ENCODE data around the gene AGPAT1. TPM values are rescaled to one million over a fixed set of nuclear protein-coding genes. Genes with fewer than 3 reads are reported as not detected.

Gene AGPAT1
- total and polyA plus RNA-seq, 2 experiments from 2014 or later, result 39.7 to 71.2 TPM

DNA sequence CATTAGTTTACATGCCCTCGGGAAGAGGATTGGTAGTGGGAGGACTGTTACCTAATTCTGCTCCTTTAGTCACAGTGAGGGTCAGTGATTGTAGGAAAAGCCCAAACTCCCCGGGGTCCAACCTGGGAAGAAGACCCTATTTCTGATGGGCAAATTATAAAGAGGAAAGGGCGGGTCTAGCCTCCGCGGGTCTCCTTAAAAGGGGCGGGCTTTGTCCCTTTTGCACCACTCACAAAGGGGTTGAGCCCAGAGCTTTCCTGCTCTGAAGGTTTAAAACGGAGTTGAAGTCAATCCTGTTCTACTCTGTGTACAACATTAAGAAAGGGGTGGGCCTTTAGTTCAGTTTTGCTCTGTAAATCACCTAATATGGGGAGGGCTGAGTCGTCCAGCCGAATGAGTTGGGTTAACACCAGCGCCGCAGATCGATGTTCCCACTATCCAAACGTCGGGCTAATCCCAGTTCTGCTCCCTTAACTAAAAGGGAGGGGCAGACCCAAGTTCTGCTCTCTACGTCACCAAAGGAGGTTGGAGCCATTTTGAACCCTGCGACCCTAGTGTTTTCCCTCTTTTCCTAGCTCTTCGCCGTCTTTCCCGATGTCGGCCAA, 1.4 kb upstream of the AGPAT1 start:
- H3K27ac ChIP-seq, result peak overlapping the region; percentile 92
- H3K27me3 ChIP-seq (replicated peaks; ENCODE audit: insufficient read depth), result no peaks in the 10 kb centered on the region
- no peaks in the 10 kb centered on the region for H3K9me2 ChIP-seq (ENCODE audit: insufficient read depth)
- H3K79me2 ChIP-seq (ENCODE audit: insufficient read depth), result peaks cover 50% of the 10 kb centered on the region
- peak overlapping the region; percentile 73 for H3K4me2 ChIP-seq (ENCODE audit: unreplicated experiment)
- in situ Hi-C loops (cut with MboI), result no loop called here
- H3K36me3 ChIP-seq (ENCODE audit: low read depth), result no peaks in the 10 kb centered on the region
- H3K4me3 ChIP-seq, result peak overlapping the region; percentile 92
- H3K9ac ChIP-seq, result peak overlapping the region; percentile 96
- TF ChIP-seq EZH2phosphoT487 (IDR thresholded peaks at IDR 0.05; ENCODE audit: insufficient read depth, low read depth) (no peak), EZH2 (IDR thresholded peaks at IDR 0.05; ENCODE audit: insufficient read depth, poor library complexity, severe bottlenecking) (no peak)
- peak overlapping the region; percentile 83 for H2AFZ ChIP-seq
- peaks cover 18% of the 10 kb centered on the region for H3K4me1 ChIP-seq (ENCODE audit: insufficient read depth)
- peaks cover 13% of the 10 kb centered on the region for H3F3A ChIP-seq (ENCODE audit: insufficient read depth)
- no peaks in the 10 kb centered on the region for H3K9me3 ChIP-seq (ENCODE audit: low read depth)
- WGBS, 2 experiments (ENCODE audit: low coverage in 1 of 2, low lambda C conversion rate in 2 of 2, missing lambda C conversion rate in 2 of 2), result 3% methylated on average over 20 of the region's 20 CpGs
- no peaks in the 10 kb centered on the region for H4K20me1 ChIP-seq (ENCODE audit: insufficient read depth)
- no peak for DNase-seq

DNA sequence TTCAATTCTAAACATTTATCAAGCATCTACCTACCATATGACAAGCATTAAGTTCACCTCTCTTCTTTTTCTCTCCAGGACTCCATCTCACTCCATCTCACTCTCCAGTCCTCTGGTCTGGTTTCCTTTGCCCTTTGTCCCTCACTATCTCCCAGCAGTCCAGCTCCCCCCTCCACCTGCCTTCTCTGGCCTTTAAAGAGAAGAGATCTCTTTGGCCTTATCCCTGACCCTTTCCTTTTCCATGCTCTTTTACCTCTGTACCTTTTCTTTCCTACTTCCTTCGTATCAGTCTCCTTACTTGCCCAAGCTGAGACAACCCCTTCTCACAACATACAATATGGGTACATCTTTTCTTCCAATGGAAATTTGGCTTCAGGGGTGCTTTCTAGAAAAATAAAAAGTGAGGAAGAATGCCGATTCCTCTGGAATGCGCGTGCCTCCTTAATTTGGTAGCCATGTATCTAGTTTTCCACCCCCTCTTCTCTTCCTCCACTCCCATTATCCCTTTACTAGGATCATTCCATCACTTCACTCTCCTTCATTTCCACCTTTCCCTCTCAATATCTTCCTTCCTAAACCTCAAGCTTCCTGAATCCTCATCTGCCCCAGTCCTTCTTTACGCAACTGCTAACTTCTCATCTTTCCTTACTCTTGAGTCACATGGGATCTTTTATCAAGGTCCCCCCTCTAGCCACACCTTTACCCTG, 745 bp upstream of the AGPAT1 start:
- TF ChIP-seq EZH2 (IDR thresholded peaks at IDR 0.05; ENCODE audit: insufficient read depth, poor library complexity, severe bottlenecking), result no peak
- Histone ChIP-seq H3K27ac (peak overlapping the region; percentile 92), H3K4me1 (ENCODE audit: insufficient read depth) (peaks cover 18% of the 10 kb centered on the region), H3K4me3 (peak overlapping the region; percentile 92), H3K4me2 (ENCODE audit: unreplicated experiment) (peak overlapping the region; percentile 73), H3K9me3 (ENCODE audit: low read depth) (no peaks in the 10 kb centered on the region), H3K9ac (peak overlapping the region; percentile 96), H3K9me2 (ENCODE audit: insufficient read depth) (no peaks in the 10 kb centered on the region), H3F3A (ENCODE audit: insufficient read depth) (peaks cover 13% of the 10 kb centered on the region), H3K79me2 (ENCODE audit: insufficient read depth) (peaks cover 56% of the 10 kb centered on the region), H3K27me3 (replicated peaks; ENCODE audit: insufficient read depth) (no peaks in the 10 kb centered on the region), H2AFZ (peak overlapping the region; percentile 83), H3K36me3 (ENCODE audit: low read depth) (no peaks in the 10 kb centered on the region), H4K20me1 (ENCODE audit: insufficient read depth) (no peaks in the 10 kb centered on the region)
- peak; percentile 66 for DNase-seq
- in situ Hi-C loops (cut with MboI), result no loop called here
- 12 to 25% methylated on average over 5 of the region's 5 CpGs for WGBS, 2 experiments (ENCODE audit: low coverage in 1 of 2, low lambda C conversion rate in 2 of 2, missing lambda C conversion rate in 2 of 2)

DNA sequence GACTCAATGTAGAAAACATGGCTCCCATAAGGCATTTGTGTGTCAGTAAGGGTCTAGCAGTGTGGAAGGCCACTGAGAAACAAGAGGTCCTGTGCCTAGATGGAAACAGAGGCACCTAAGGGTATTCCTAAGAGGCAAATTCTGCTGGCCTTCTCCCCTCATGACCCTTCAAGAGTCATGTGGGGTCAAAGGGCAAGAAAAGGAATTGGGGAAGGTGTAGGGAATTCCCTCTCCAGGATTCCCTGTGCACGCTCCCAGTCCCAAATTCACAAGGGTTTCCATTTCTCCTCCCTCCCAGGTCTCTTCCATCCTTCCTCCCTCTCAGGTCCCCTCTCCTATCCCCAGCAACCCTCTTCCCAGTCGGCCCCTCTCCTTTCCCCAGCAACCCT, 568 bp downstream of the AGPAT1 start:
- no peaks in the 10 kb centered on the region for H3K9me2 ChIP-seq (ENCODE audit: insufficient read depth)
- H3K27me3 ChIP-seq (replicated peaks; ENCODE audit: insufficient read depth), result no peaks in the 10 kb centered on the region
- TF ChIP-seq EZH2 (IDR thresholded peaks at IDR 0.05; ENCODE audit: insufficient read depth, poor library complexity, severe bottlenecking), result no peak
- no peak for TF ChIP-seq EZH2phosphoT487 (IDR thresholded peaks at IDR 0.05; ENCODE audit: insufficient read depth, low read depth)
- H3K9ac ChIP-seq, result peak overlapping the region; percentile 96
- H2AFZ ChIP-seq, result peak overlapping the region; percentile 83
- in situ Hi-C loops (cut with MboI), result no loop called here
- WGBS, 2 experiments (ENCODE audit: low coverage in 1 of 2, low lambda C conversion rate in 2 of 2, missing lambda C conversion rate in 2 of 2), result 0 to 3% methylated on average over 1 to 2 of the region's 2 CpGs
- H3K4me2 ChIP-seq (ENCODE audit: unreplicated experiment), result peak overlapping the region; percentile 75
- H3F3A ChIP-seq (ENCODE audit: insufficient read depth), result peaks cover 13% of the 10 kb centered on the region
- peaks cover 18% of the 10 kb centered on the region for H3K4me1 ChIP-seq (ENCODE audit: insufficient read depth)
- peak; percentile 18 for DNase-seq
- H4K20me1 ChIP-seq (ENCODE audit: insufficient read depth), result no peaks in the 10 kb centered on the region
- H3K79me2 ChIP-seq (ENCODE audit: insufficient read depth), result peaks cover 66% of the 10 kb centered on the region
- no peak overlapping the region for H3K27ac ChIP-seq
- H3K9me3 ChIP-seq (ENCODE audit: low read depth), result no peaks in the 10 kb centered on the region
- H3K36me3 ChIP-seq (ENCODE audit: low read depth), result no peaks in the 10 kb centered on the region
- peak overlapping the region; percentile 92 for H3K4me3 ChIP-seq

- Histone ChIP-seq H3K36me3 (ENCODE audit: low read depth) (no peaks in the 10 kb centered on the region), H3K9ac (no peak overlapping the region), H3K79me2 (ENCODE audit: insufficient read depth) (peaks cover 62% of the 10 kb centered on the region), H3K4me1 (ENCODE audit: insufficient read depth) (peaks cover 18% of the 10 kb centered on the region), H3K4me3 (peak overlapping the region; percentile 92), H3K27me3 (replicated peaks; ENCODE audit: insufficient read depth) (no peaks in the 10 kb centered on the region), H2AFZ (no peak overlapping the region), H3K9me3 (ENCODE audit: low read depth) (no peaks in the 10 kb centered on the region), H3K4me2 (ENCODE audit: unreplicated experiment) (peak overlapping the region; percentile 75), H3K9me2 (ENCODE audit: insufficient read depth) (no peaks in the 10 kb centered on the region), H3F3A (ENCODE audit: insufficient read depth) (peaks cover 13% of the 10 kb centered on the region), H4K20me1 (ENCODE audit: insufficient read depth) (no peaks in the 10 kb centered on the region), H3K27ac (no peak overlapping the region)
- WGBS, 2 experiments (ENCODE audit: low coverage in 1 of 2, low lambda C conversion rate in 2 of 2, missing lambda C conversion rate in 2 of 2), result 81 to 88% methylated on average over 1 of the region's 1 CpG
- in situ Hi-C loops (cut with MboI), result no loop called here
- TF ChIP-seq EZH2phosphoT487 (IDR thresholded peaks at IDR 0.05; ENCODE audit: insufficient read depth, low read depth) (no peak), EZH2 (IDR thresholded peaks at IDR 0.05; ENCODE audit: insufficient read depth, poor library complexity, severe bottlenecking) (no peak)
- DNase-seq, result no peak
Observed at GRCh38 chr6:32174416-32174815, 1.5 kb downstream of the AGPAT1 start.

All from GM23248 (cell line).